H9 (cell line): ENCODE data around the gene ELOVL3. TPM values are rescaled to one million over a fixed set of nuclear protein-coding genes. Genes with fewer than 3 reads are reported as not detected.

Experiments
- DNase-seq: peaks from one replicate; pipeline ENCODE4 v3.0.0-alpha.2; 2017
- H2AFZ ChIP-seq: one replicate; pipeline ENCODE4 v1.6.1; 2013; ENCODE audit warnings: mild to moderate bottlenecking, low read length, control low read depth, moderate library complexity
- H2AK5ac ChIP-seq: 2 replicates; pipeline ENCODE4 v1.6.1; 2013; ENCODE audit warnings: low read length, control low read depth, mixed read lengths; ENCODE audit not compliant: insufficient read length
- H2BK120ac ChIP-seq: one replicate; pipeline ENCODE4 v1.6.1; 2013; ENCODE audit warnings: low read depth, mild to moderate bottlenecking, low read length, control low read depth, inconsistent platforms; ENCODE audit not compliant: poor library complexity, severe bottlenecking
- H2BK12ac ChIP-seq: 2 replicates; pipeline ENCODE4 v1.6.1; 2013; ENCODE audit warnings: low read length, control low read depth, mixed read lengths, low read depth; ENCODE audit not compliant: insufficient read length
- H2BK15ac ChIP-seq: 2 replicates; pipeline ENCODE4 v1.6.1; 2013; ENCODE audit warnings: low read depth, low read length, control low read depth
- H2BK20ac ChIP-seq: one replicate; pipeline ENCODE4 v1.6.1; 2013; ENCODE audit warnings: low read depth, mild to moderate bottlenecking, low read length, control low read depth, inconsistent platforms; ENCODE audit not compliant: poor library complexity, severe bottlenecking
- H2BK5ac ChIP-seq: 2 replicates; pipeline ENCODE4 v1.6.1; 2013; ENCODE audit warnings: low read length, control low read depth, mixed read lengths; ENCODE audit not compliant: insufficient read length
- H3K14ac ChIP-seq: 2 replicates; pipeline ENCODE4 v1.6.1; 2013; ENCODE audit warnings: low read length, control low read depth; ENCODE audit not compliant: insufficient read depth
- H3K18ac ChIP-seq: 2 replicates; pipeline ENCODE4 v1.6.1; 2013; ENCODE audit warnings: low read depth, mild to moderate bottlenecking, mixed read lengths, low read length, control low read depth; ENCODE audit not compliant: insufficient read length
- H3K23ac ChIP-seq: 2 replicates; pipeline ENCODE4 v1.6.1; 2013; ENCODE audit warnings: low read length, control low read depth, mixed read lengths, low read depth; ENCODE audit not compliant: insufficient read length
- H3K23me2 ChIP-seq: 2 replicates; pipeline ENCODE4 v1.6.1; 2013; ENCODE audit warnings: low read depth, mild to moderate bottlenecking, mixed read lengths, low read length, control low read depth; ENCODE audit not compliant: insufficient read length, poor library complexity, severe bottlenecking
- H3K27ac ChIP-seq: 2 replicates; pipeline ENCODE4 v1.5.1; 2013; ENCODE audit warnings: low read length, control low read depth, mixed read lengths, low read depth; ENCODE audit not compliant: insufficient read length
- H3K27me3 ChIP-seq: 2 replicates; pipeline ENCODE4 v1.6.1; 2013; ENCODE audit warnings: low read length, control low read depth, inconsistent platforms; ENCODE audit not compliant: insufficient read depth
- H3K4ac ChIP-seq: 2 replicates; pipeline ENCODE4 v1.6.1; 2013; ENCODE audit warnings: low read depth, mild to moderate bottlenecking, control low read depth, inconsistent platforms, low read length, moderate library complexity
- H3K4me1 ChIP-seq: 2 replicates; pipeline ENCODE4 v1.6.1; 2013; ENCODE audit warnings: low read length, control low read depth, inconsistent platforms; ENCODE audit not compliant: insufficient read depth
- H3K4me2 ChIP-seq: 2 replicates; pipeline ENCODE4 v1.6.1; 2013; ENCODE audit warnings: low read length, control low read depth, mixed read lengths; ENCODE audit not compliant: insufficient read length, insufficient read depth
- H3K56ac ChIP-seq: 2 replicates; pipeline ENCODE4 v1.6.1; 2013; ENCODE audit warnings: low read depth, mild to moderate bottlenecking, mixed read lengths, low read length, control low read depth; ENCODE audit not compliant: insufficient read length
- H3K79me1 ChIP-seq: 2 replicates; pipeline ENCODE4 v1.6.1; 2013; ENCODE audit warnings: low read depth, mild to moderate bottlenecking, moderate library complexity, low read length, control low read depth, inconsistent platforms; ENCODE audit not compliant: insufficient read depth, poor library complexity, severe bottlenecking
- H3K79me2 ChIP-seq: 2 replicates; pipeline ENCODE4 v1.6.1; 2013; ENCODE audit warnings: low read length, control low read depth, inconsistent platforms; ENCODE audit not compliant: insufficient read depth
- H3K9ac ChIP-seq: 2 replicates; pipeline ENCODE4 v1.6.1; 2013; ENCODE audit warnings: low read length, control low read depth, mixed read lengths; ENCODE audit not compliant: insufficient read length; ENCODE audit errors: extremely low read depth
- H3K9me3 ChIP-seq: one replicate; pipeline ENCODE4 v1.6.1; 2013; ENCODE audit warnings: low read depth, low read length, inconsistent platforms; ENCODE audit not compliant: control insufficient read depth
- H3T11ph ChIP-seq: one replicate; pipeline ENCODE4 v1.6.1; 2013; ENCODE audit warnings: mild to moderate bottlenecking, low read length, control low read depth, inconsistent platforms
- H4K20me1 ChIP-seq: one replicate; pipeline ENCODE4 v1.6.1; 2013; ENCODE audit not compliant: control insufficient read depth, insufficient read length, insufficient read depth
- H4K5ac ChIP-seq: 2 replicates; pipeline ENCODE4 v1.6.1; 2013; ENCODE audit warnings: low read depth, mild to moderate bottlenecking, mixed read lengths, low read length, control low read depth; ENCODE audit not compliant: insufficient read length
- H4K8ac ChIP-seq: replicated peaks from 2 replicates; pipeline ENCODE4 v1.6.1; 2013; ENCODE audit warnings: low read length, control low read depth, mixed read lengths, low read depth; ENCODE audit not compliant: insufficient read length
- H4K91ac ChIP-seq: 2 replicates; pipeline ENCODE4 v1.6.1; 2013; ENCODE audit warnings: low read depth, mild to moderate bottlenecking, moderate library complexity, mixed read lengths, low read length, control low read depth; ENCODE audit not compliant: insufficient read length
- H3K27ac Mint-ChIP-seq, 3 experiments: 2 replicates in 2 of 3; 3 replicates in 1 of 3; pipeline ENCODE4 v1.8.0; 2020 to 2021; ENCODE audit warnings: mixed read lengths in 3 of 3, mild to moderate bottlenecking in 1 of 3, moderate library complexity in 1 of 3
- H3K27me3 Mint-ChIP-seq: 2 replicates; pipeline ENCODE4 v1.8.0; 2021; ENCODE audit warnings: low read depth, mild to moderate bottlenecking, moderate library complexity, mixed read lengths
- H3K36me3 Mint-ChIP-seq, 3 experiments: 2 replicates in 2 of 3; 3 replicates in 1 of 3; pipeline ENCODE4 v1.8.0; 2020 to 2021; ENCODE audit warnings: low read depth in 3 of 3, mixed read lengths in 3 of 3; ENCODE audit not compliant: insufficient read depth in 1 of 3
- H3K4me1 Mint-ChIP-seq, 2 experiments: 2 replicates each; pipeline ENCODE4 v1.8.0; 2020; ENCODE audit warnings: mixed read lengths in 2 of 2
- H3K4me3 Mint-ChIP-seq, 2 experiments: 2 replicates in 1 of 2; 3 replicates in 1 of 2; pipeline ENCODE4 v1.8.0; 2020 to 2021; ENCODE audit warnings: mild to moderate bottlenecking in 2 of 2, mixed read lengths in 2 of 2, moderate library complexity in 1 of 2
- H3K9me3 Mint-ChIP-seq, 2 experiments: 2 replicates in 1 of 2; 3 replicates in 1 of 2; pipeline ENCODE4 v1.8.0; 2020; ENCODE audit warnings: mild to moderate bottlenecking in 2 of 2, mixed read lengths in 2 of 2, moderate library complexity in 1 of 2
- WGBS: extraction: QIAGEN DNeasy Blood & Tissue Kit; methylation state at CpG from one replicate; pipeline ENCODE4 v1.1.7; 2013; ENCODE audit warnings: missing lambda C conversion rate, low lambda C conversion rate, mixed read lengths; ENCODE audit not compliant: insufficient read length; ENCODE audit errors: extremely low coverage; 5-methylcytosine and 5-hydroxymethylcytosine counted together
- total RNA-seq: library from RNA; stranded (reverse); gene quantifications from 2 replicates; pipeline ENCODE4 v1.2.1, GENCODE V29; 2021
- TF ChIP-seq, protein P1 (sequence below): fragments of 200-600 bp; sonication (generic); conservative IDR thresholded peaks from 3 replicates; pipeline ENCODE4 v1.8.0; 2021; ENCODE audit warnings: antibody characterized with exemption, mild to moderate bottlenecking

ELOVL3 gene
- total RNA-seq, 1 experiment from 2014 or later: not detected

DNA sequence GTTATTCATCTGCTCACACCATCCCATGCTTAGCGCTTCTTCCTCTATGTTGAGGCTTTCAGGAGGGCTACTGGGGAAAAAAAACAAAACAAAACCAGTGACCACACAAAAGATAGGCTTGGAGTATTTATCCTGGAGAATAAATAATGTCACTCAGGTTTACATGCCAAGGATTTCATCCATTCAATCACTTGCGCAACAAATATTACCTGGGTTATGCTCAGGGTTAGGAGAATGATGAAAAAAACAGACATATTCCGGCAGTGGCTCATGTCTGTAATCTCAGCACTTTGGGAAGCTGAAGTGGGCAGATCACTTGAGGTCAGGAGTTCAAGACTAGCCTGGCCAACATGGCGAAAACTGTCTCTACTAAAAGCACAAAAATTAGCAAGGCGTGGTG lies 3.3 kb upstream of the ELOVL3 start:
- H3K18ac ChIP-seq: no peak overlapping the region
- H3K79me1 ChIP-seq: no peaks in the 10 kb centered on the region
- H3K9me3 ChIP-seq: no peaks in the 10 kb centered on the region
- H2BK20ac ChIP-seq: no peak overlapping the region
- no peak overlapping the region for H2BK120ac ChIP-seq
- no peak overlapping the region for H2BK5ac ChIP-seq
- H4K5ac ChIP-seq: no peak overlapping the region
- H3K9me3 Mint-ChIP-seq: peaks cover 0 to 6% of the 10 kb centered on the region in 2 experiments; a peak in 1 of 5 replicates
- H2BK12ac ChIP-seq: no peak overlapping the region
- H3K4me1 ChIP-seq: no peaks in the 10 kb centered on the region
- no peak overlapping the region for H2AFZ ChIP-seq
- TF ChIP-seq, protein P1, sequence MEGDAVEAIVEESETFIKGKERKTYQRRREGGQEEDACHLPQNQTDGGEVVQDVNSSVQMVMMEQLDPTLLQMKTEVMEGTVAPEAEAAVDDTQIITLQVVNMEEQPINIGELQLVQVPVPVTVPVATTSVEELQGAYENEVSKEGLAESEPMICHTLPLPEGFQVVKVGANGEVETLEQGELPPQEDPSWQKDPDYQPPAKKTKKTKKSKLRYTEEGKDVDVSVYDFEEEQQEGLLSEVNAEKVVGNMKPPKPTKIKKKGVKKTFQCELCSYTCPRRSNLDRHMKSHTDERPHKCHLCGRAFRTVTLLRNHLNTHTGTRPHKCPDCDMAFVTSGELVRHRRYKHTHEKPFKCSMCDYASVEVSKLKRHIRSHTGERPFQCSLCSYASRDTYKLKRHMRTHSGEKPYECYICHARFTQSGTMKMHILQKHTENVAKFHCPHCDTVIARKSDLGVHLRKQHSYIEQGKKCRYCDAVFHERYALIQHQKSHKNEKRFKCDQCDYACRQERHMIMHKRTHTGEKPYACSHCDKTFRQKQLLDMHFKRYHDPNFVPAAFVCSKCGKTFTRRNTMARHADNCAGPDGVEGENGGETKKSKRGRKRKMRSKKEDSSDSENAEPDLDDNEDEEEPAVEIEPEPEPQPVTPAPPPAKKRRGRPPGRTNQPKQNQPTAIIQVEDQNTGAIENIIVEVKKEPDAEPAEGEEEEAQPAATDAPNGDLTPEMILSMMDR: no peak
- no peaks in the 10 kb centered on the region; a peak in 1 of 7 replicates for H3K36me3 Mint-ChIP-seq
- peaks cover 3% of the 10 kb centered on the region for H3K23me2 ChIP-seq
- no peak overlapping the region for H3K56ac ChIP-seq
- H3K27me3 ChIP-seq: peaks cover 16% of the 10 kb centered on the region
- no peak overlapping the region for H3K4me3 Mint-ChIP-seq
- no peak overlapping the region for H3T11ph ChIP-seq
- no peak overlapping the region for H4K8ac ChIP-seq
- no peak overlapping the region for H2AK5ac ChIP-seq
- H3K23ac ChIP-seq: no peak overlapping the region
- peaks cover 69% of the 10 kb centered on the region for H3K27me3 Mint-ChIP-seq
- peaks cover 4 to 6% of the 10 kb centered on the region in 2 experiments for H3K4me1 Mint-ChIP-seq
- no peak overlapping the region for H3K4ac ChIP-seq
- WGBS: no CpG with 5 or more reads among the region's 5 CpGs
- no peak overlapping the region for H3K27ac ChIP-seq
- H4K91ac ChIP-seq: no peak overlapping the region
- no peak overlapping the region for H3K14ac ChIP-seq
- no peak overlapping the region for H2BK15ac ChIP-seq
- H3K27ac Mint-ChIP-seq: no peak overlapping the region; a peak in 1 of 7 replicates
- no peak overlapping the region for H3K9ac ChIP-seq
- DNase-seq: no peak
- H4K20me1 ChIP-seq: no peaks in the 10 kb centered on the region
- no peaks in the 10 kb centered on the region for H3K79me2 ChIP-seq
- H3K4me2 ChIP-seq: no peak overlapping the region
